Breast epithelium (tissue), 3 donors: ENCODE data around the gene RAP1GAP2.

Experiments used
- CTCF ChIP-seq, 3 donors: fragments of 450-650 bp; IDR thresholded peaks; one replicate each; pipeline ENCODE4 v1.5.1; 2016 to 2017; ENCODE audit warnings: antibody characterized with exemption in 3 of 3, mild to moderate bottlenecking in 3 of 3, moderate library complexity in 3 of 3
- POLR2A ChIP-seq: fragments of 450-650 bp; IDR thresholded peaks from one replicate; pipeline ENCODE4 v1.6.1; 2016; ENCODE audit warnings: antibody characterized with exemption, mild to moderate bottlenecking, moderate library complexity
- POLR2AphosphoS5 ChIP-seq, 3 donors: sonication (generic); formaldehyde crosslinking; IDR thresholded peaks; one replicate each; pipeline ENCODE4 v1.6.1; 2017; ENCODE audit warnings: antibody characterized with exemption in 3 of 3

- TF ChIP-seq CTCF (IDR thresholded peaks at IDR 0.05) (no peak), POLR2A (no peak), POLR2AphosphoS5 (IDR thresholded peaks at IDR 0.05) (no peak)
These were observed 224.1 kb downstream of the RAP1GAP2 start for GRCh38 chr17:3020381-3020780.
